HCT116 (cell line): ENCODE measurements around the gene TMEM38A.
"Not testable (repeated sequence)": the region's sequence is repeated elsewhere in the genome, so short reads cannot be mapped to it uniquely, and the experiment has no call there.

Experiments used
- CEBPB ChIP-seq: IDR thresholded peaks from 2 replicates; pipeline ENCODE4 v1.6.1; 2012; ENCODE audit warnings: low read depth
- POLR2A ChIP-seq: IDR thresholded peaks from 2 replicates; pipeline ENCODE4 v1.7.0; 2011; ENCODE audit warnings: borderline replicate concordance; ENCODE audit not compliant: insufficient read depth, insufficient read length; ENCODE audit errors: extremely low read depth
- SP1 ChIP-seq: IDR thresholded peaks from 2 replicates; pipeline ENCODE4 v1.6.1; 2012; ENCODE audit warnings: low read depth
- TF ChIP-seq, protein P1 (sequence below), 3 experiments: fragments of 200-600 bp in 1 of 3; sonication (generic) in 1 of 3; IDR thresholded peaks in 2 of 3; conservative IDR thresholded peaks in 1 of 3; 2 replicates each; pipeline ENCODE4 v1.5.1; 2012 to 2017; ENCODE audit warnings: low read depth in 2 of 3, low read length in 2 of 3, antibody characterized with exemption in 1 of 3, borderline replicate concordance in 1 of 3, control low read depth in 1 of 3, mild to moderate bottlenecking in 1 of 3, mixed read lengths in 1 of 3, mixed run types in 1 of 3, moderate library complexity in 1 of 3; ENCODE audit not compliant: insufficient read depth in 1 of 3

DNA sequence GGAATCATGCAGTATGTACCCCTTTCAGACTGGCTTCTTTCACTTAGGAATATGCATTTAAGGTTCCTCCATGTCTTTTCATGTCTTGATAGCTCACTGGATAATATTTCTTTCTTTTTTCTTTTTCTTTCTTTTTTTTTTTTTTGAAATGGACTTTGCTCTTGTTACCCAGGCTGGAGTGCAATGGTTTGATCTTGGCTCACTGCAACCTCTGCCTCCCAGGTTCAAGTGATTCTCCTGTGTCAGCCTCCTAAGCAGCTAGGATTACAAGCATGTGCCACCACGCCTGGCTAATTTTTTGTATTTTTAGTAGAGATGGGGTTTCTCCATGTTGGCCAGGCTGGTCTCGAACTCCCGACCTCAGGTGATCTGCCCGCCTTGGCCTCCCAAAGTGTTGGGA, 7.8 kb downstream of the TMEM38A start:
- TF ChIP-seq SP1, POLR2A, CEBPB: not testable (repeated sequence)
- TF ChIP-seq, protein P1, sequence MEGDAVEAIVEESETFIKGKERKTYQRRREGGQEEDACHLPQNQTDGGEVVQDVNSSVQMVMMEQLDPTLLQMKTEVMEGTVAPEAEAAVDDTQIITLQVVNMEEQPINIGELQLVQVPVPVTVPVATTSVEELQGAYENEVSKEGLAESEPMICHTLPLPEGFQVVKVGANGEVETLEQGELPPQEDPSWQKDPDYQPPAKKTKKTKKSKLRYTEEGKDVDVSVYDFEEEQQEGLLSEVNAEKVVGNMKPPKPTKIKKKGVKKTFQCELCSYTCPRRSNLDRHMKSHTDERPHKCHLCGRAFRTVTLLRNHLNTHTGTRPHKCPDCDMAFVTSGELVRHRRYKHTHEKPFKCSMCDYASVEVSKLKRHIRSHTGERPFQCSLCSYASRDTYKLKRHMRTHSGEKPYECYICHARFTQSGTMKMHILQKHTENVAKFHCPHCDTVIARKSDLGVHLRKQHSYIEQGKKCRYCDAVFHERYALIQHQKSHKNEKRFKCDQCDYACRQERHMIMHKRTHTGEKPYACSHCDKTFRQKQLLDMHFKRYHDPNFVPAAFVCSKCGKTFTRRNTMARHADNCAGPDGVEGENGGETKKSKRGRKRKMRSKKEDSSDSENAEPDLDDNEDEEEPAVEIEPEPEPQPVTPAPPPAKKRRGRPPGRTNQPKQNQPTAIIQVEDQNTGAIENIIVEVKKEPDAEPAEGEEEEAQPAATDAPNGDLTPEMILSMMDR (IDR thresholded peaks at IDR 0.05 in 2 of 3, conservative IDR thresholded peaks at IDR 0.05 in 1 of 3; ENCODE audit: borderline replicate concordance in 1 of 3, insufficient read depth in 1 of 3, low read depth in 2 of 3, low read length in 2 of 3): not testable (repeated sequence)
